ENCODE data around the gene CDS2.

The CDS2 gene

GRCh38 chr20:5135363-5136012, 8.7 kb downstream of the CDS2 start:
- Mint-ChIP-seq H3K9me3 (no peaks in the 10 kb centered on the region), H3K27ac (peak overlapping the region; percentile 13), H3K4me3 (no peak overlapping the region), H3K4me1 (peaks cover 31% of the 10 kb centered on the region), H3K36me3 (peaks cover 19% of the 10 kb centered on the region)
- no peak for DNase-seq (ENCODE audit: low spot score in 2 of 2)
- no peak for ATAC-seq

GRCh38 chr20:5136096-5136495, 9.3 kb downstream of the CDS2 start:
- Mint-ChIP-seq H3K9me3 (no peaks in the 10 kb centered on the region), H3K36me3 (peaks cover 17% of the 10 kb centered on the region), H3K4me3 (no peak overlapping the region), H3K4me1 (peaks cover 34% of the 10 kb centered on the region), H3K27ac (peak overlapping the region; percentile 13)
- ATAC-seq: no peak
- DNase-seq (ENCODE audit: low spot score in 2 of 2): no peak

- Mint-ChIP-seq H3K9me3 (no peaks in the 10 kb centered on the region), H3K4me1 (peaks cover 62% of the 10 kb centered on the region)
- no peak for DNase-seq (ENCODE audit: low spot score in 2 of 2)
Observed at GRCh38 chr20:5140195-5140594, 13.4 kb downstream of the CDS2 start.

GRCh38 chr20:5141615-5142014, 14.8 kb downstream of the CDS2 start:
- Mint-ChIP-seq H3K4me3 (no peak overlapping the region), H3K27ac (peak overlapping the region; percentile 56), H3K4me1 (peaks cover 63% of the 10 kb centered on the region), H3K36me3 (peaks cover 30% of the 10 kb centered on the region), H3K9me3 (no peaks in the 10 kb centered on the region)
- DNase-seq (ENCODE audit: low spot score in 2 of 2) (no peak), ATAC-seq (no peak)

More at GRCh38 chr20:5140195-5140594, 13.4 kb downstream of the CDS2 start:
- Mint-ChIP-seq H3K36me3 (peaks cover 24% of the 10 kb centered on the region), H3K27ac (no peak overlapping the region), H3K4me3 (no peak overlapping the region)
- no peak for ATAC-seq

- peaks cover 78% of the 10 kb centered on the region for H3K4me1 Mint-ChIP-seq
- H3K36me3 Mint-ChIP-seq: peaks cover 22% of the 10 kb centered on the region
- ATAC-seq: peak; percentile 3
Observed at GRCh38 chr20:5143851-5144250, 17.0 kb downstream of the CDS2 start.

GRCh38 chr20:5145365-5146098, 18.7 kb downstream of the CDS2 start:
- Mint-ChIP-seq H3K36me3 (peaks cover 22% of the 10 kb centered on the region), H3K9me3 (no peaks in the 10 kb centered on the region), H3K27ac (peak overlapping the region; percentile 23), H3K4me3 (no peak overlapping the region), H3K4me1 (peaks cover 80% of the 10 kb centered on the region)
- DNase-seq (ENCODE audit: low spot score in 2 of 2) (no peak), ATAC-seq (no peak)

More at GRCh38 chr20:5143851-5144250, 17.0 kb downstream of the CDS2 start:
- Mint-ChIP-seq H3K4me3 (no peak overlapping the region), H3K9me3 (no peaks in the 10 kb centered on the region), H3K27ac (peak overlapping the region; percentile 50)
- DNase-seq (ENCODE audit: low spot score in 2 of 2): no peak

GRCh38 chr20:5146099-5146668, 19.4 kb downstream of the CDS2 start:
- Mint-ChIP-seq H3K4me3 (no peak overlapping the region), H3K9me3 (no peaks in the 10 kb centered on the region), H3K36me3 (peaks cover 22% of the 10 kb centered on the region), H3K27ac (peak overlapping the region; percentile 23), H3K4me1 (peaks cover 79% of the 10 kb centered on the region)
- ATAC-seq: no peak
- no peak for DNase-seq (ENCODE audit: low spot score in 2 of 2)

GRCh38 chr20:5146871-5147592, 20.2 kb downstream of the CDS2 start:
- DNase-seq (ENCODE audit: low spot score in 2 of 2): no peak
- no peak for ATAC-seq
- peaks cover 22% of the 10 kb centered on the region for H3K36me3 Mint-ChIP-seq
- no peaks in the 10 kb centered on the region for H3K9me3 Mint-ChIP-seq
- no peak overlapping the region for H3K27ac Mint-ChIP-seq
- no peak overlapping the region for H3K4me3 Mint-ChIP-seq
- H3K4me1 Mint-ChIP-seq: peaks cover 72% of the 10 kb centered on the region

- H3K4me1 Mint-ChIP-seq: peaks cover 78% of the 10 kb centered on the region
- ATAC-seq (no peak), DNase-seq (ENCODE audit: low spot score in 2 of 2) (no peak)
- peaks cover 13% of the 10 kb centered on the region for H3K36me3 Mint-ChIP-seq
- H3K9me3 Mint-ChIP-seq: no peaks in the 10 kb centered on the region
- H3K4me3 Mint-ChIP-seq: no peak overlapping the region
- no peak overlapping the region for H3K27ac Mint-ChIP-seq
Observed at GRCh38 chr20:5148581-5148980, 21.8 kb downstream of the CDS2 start.

- ATAC-seq (no peak), DNase-seq (ENCODE audit: low spot score in 2 of 2) (no peak)
- Mint-ChIP-seq H3K4me1 (peaks cover 75% of the 10 kb centered on the region), H3K36me3 (peaks cover 7% of the 10 kb centered on the region), H3K4me3 (no peak overlapping the region), H3K27ac (no peak overlapping the region), H3K9me3 (no peaks in the 10 kb centered on the region)
Observed at GRCh38 chr20:5149892-5150225, 23.1 kb downstream of the CDS2 start.

- ATAC-seq (no peak), DNase-seq (ENCODE audit: low spot score in 2 of 2) (no peak)
- Mint-ChIP-seq H3K36me3 (peaks cover 3% of the 10 kb centered on the region), H3K9me3 (no peaks in the 10 kb centered on the region), H3K4me3 (no peak overlapping the region), H3K27ac (peak overlapping the region; percentile 73), H3K4me1 (peaks cover 72% of the 10 kb centered on the region)
Observed at GRCh38 chr20:5150226-5151076, 23.6 kb downstream of the CDS2 start.

GRCh38 chr20:5153152-5153467, 26.3 kb downstream of the CDS2 start:
- Mint-ChIP-seq H3K36me3 (peaks cover 5% of the 10 kb centered on the region), H3K4me3 (no peak overlapping the region), H3K4me1 (peaks cover 68% of the 10 kb centered on the region), H3K9me3 (no peaks in the 10 kb centered on the region), H3K27ac (peak overlapping the region; percentile 63)
- no peak for DNase-seq (ENCODE audit: low spot score in 2 of 2)
- no peak for ATAC-seq

GRCh38 chr20:5153612-5154542, 27.1 kb downstream of the CDS2 start:
- no peak overlapping the region for H3K4me3 Mint-ChIP-seq
- peak overlapping the region; percentile 63 for H3K27ac Mint-ChIP-seq
- no peaks in the 10 kb centered on the region for H3K9me3 Mint-ChIP-seq
- peak; percentile 95 for ATAC-seq
- peaks cover 5% of the 10 kb centered on the region for H3K36me3 Mint-ChIP-seq
- DNase-seq (ENCODE audit: low spot score in 2 of 2): no peak
- H3K4me1 Mint-ChIP-seq: peaks cover 61% of the 10 kb centered on the region

- H3K4me1 Mint-ChIP-seq: peaks cover 58% of the 10 kb centered on the region
- ATAC-seq (no peak), DNase-seq (ENCODE audit: low spot score in 2 of 2) (no peak)
- no peak overlapping the region for H3K4me3 Mint-ChIP-seq
- H3K27ac Mint-ChIP-seq: no peak overlapping the region
- no peaks in the 10 kb centered on the region for H3K9me3 Mint-ChIP-seq
- H3K36me3 Mint-ChIP-seq: peaks cover 5% of the 10 kb centered on the region
Observed at GRCh38 chr20:5154543-5154925, 27.7 kb downstream of the CDS2 start.

Measured in stimulated activated effector memory CD8-positive, alpha-beta T cell treated with anti-CD3 and anti-CD28 coated beads, Interleukin-12 subunit alpha, Interleukin-12 subunit beta, amount 100 ng/mL, for 72 hours (primary cell).